Measurements from ENCODE around the gene WDR33. TPM values are rescaled to one million over a fixed set of nuclear protein-coding genes. Genes with fewer than 3 reads are reported as not detected.

WDR33 gene
- total and polyA plus RNA-seq, 10 of the 15 experiments (the other 5 are each of a cell fraction or from before 2014, with no cell fraction given): 29.2 to 73.8 (median 45.6) TPM

DNA sequence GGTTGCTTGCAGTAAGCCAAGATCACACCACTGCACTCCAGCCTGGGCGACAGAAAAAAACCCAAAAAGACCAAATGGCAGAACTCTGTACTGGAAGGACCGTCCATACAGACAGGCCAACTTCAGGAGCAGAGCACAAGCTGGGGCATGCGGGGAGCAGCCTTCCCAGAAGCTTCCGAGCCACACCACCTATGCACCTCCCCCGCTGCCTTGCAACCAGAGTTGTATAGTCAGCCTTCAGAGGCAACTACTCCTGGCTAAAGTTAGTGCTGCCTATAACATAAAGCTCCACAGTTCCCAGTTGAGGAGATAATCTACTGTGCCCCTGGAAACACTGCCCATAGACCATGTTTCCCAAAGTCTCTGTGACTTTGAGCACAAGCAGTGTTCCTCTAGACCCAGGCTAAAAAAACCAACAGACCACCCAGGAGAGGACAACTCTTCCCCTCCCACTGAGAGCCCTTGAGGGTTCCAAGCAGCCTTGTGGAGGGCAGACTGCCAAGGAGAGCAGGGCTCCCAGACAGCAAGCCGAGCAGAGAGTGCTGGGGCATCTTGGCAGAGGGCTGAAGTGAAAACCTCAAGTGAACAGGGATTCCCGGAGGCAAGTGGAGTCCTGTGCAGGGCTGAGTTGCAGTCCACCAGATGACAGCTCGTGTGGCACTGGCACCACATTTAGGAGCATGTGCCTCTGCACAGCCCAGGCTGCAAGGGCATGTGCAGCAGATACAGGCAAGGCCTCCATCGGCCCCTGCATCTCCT lies 102.9 kb downstream of the WDR33 start:
- no peaks in the 10 kb centered on the region for H3K9me3 ChIP-seq (replicated peaks; ENCODE audit: control insufficient read depth, insufficient read depth, low read length)
- RAD21 ChIA-PET (ENCODE audit: unreplicated experiment): no interaction called here
- H2AFZ ChIP-seq (ENCODE audit: control insufficient read depth, low read depth, low read length): no peak overlapping the region
- TF ChIP-seq PML (IDR thresholded peaks at IDR 0.05; ENCODE audit: low read length) (no peak), HDGF (IDR thresholded peaks at IDR 0.05) (no peak), POLR2A (IDR thresholded peaks at IDR 0.05; ENCODE audit: low read depth, low read length) (peak; percentile 35; the same call in 1 of the 2 replicates)
- no peak for DNase-seq (ENCODE audit: low read depth, low spot score)
- no peak for ATAC-seq
- no peak overlapping the region for H3K9ac ChIP-seq (ENCODE audit: control insufficient read depth, insufficient read depth, low read length)
- peaks cover 9% of the 10 kb centered on the region for H3K79me2 ChIP-seq (ENCODE audit: control insufficient read depth, insufficient read depth, low read length)
- in situ Hi-C loops (cut with MboI) (no loop called here), intact Hi-C loops (cut with micrococcal nuclease; ENCODE audit: unreplicated experiment) (no loop called here)
- no TSS peak for BruUV-seq (replicated peaks)
- H3K36me3 ChIP-seq (ENCODE audit: control insufficient read depth in 2 of 2, insufficient read depth in 2 of 2, low read length in 1 of 2): peaks cover 13 to 18% of the 10 kb centered on the region in 2 experiments; a peak in 3 of 4 replicates
- POLR2A ChIA-PET: no interaction called here
- no peak overlapping the region for H3K4me3 ChIP-seq
- H3K27ac ChIP-seq (ENCODE audit: control insufficient read depth, insufficient read depth): no peak overlapping the region
- CTCF ChIA-PET: no interaction called here
- no peak overlapping the region for H3K4me2 ChIP-seq (ENCODE audit: control insufficient read depth, insufficient read depth)
- H3K27me3 ChIP-seq (replicated peaks in 1 of 2; ENCODE audit: control insufficient read depth in 2 of 2, insufficient read depth in 2 of 2, low read length in 1 of 2): no peaks in the 10 kb centered on the region
- H3K4me1 ChIP-seq (ENCODE audit: control insufficient read depth, insufficient read depth, low read length): peaks cover 2% of the 10 kb centered on the region
- H4K20me1 ChIP-seq (ENCODE audit: control insufficient read depth, insufficient read depth): no peaks in the 10 kb centered on the region
- no peak for FAIRE-seq
- WGBS (ENCODE audit: insufficient coverage, insufficient replicate concordance, low lambda C conversion rate, missing lambda C conversion rate): 96% methylated on average over 9 of the region's 9 CpGs
- SMC1A ChIA-PET (ENCODE audit: uncharacterized antibody, unreplicated experiment): no interaction called here

GRCh38 chr2:127706215-127706990 lies 104.6 kb downstream of the WDR33 start:
- DNase-seq (ENCODE audit: low read depth, low spot score) (no peak), ATAC-seq (no peak), FAIRE-seq (no peak)
- POLR2A ChIA-PET: interaction anchor here (0.6 to 2.3 kb wide), 3 partner anchors 99 to 125 kb away, joined by 4 to 8 read pairs (median 5); no protein-coding TSS in a partner anchor
- Histone ChIP-seq H3K36me3 (ENCODE audit: control insufficient read depth in 2 of 2, insufficient read depth in 2 of 2, low read length in 1 of 2) (peaks cover 13 to 18% of the 10 kb centered on the region in 2 experiments; a peak in 3 of 4 replicates), H3K9ac (ENCODE audit: control insufficient read depth, insufficient read depth, low read length) (no peak overlapping the region), H3K4me1 (ENCODE audit: control insufficient read depth, insufficient read depth, low read length) (peaks cover 3% of the 10 kb centered on the region), H3K9me3 (replicated peaks; ENCODE audit: control insufficient read depth, insufficient read depth, low read length) (no peaks in the 10 kb centered on the region), H2AFZ (ENCODE audit: control insufficient read depth, low read depth, low read length) (no peak overlapping the region), H3K27me3 (replicated peaks in 1 of 2; ENCODE audit: control insufficient read depth in 2 of 2, insufficient read depth in 2 of 2, low read length in 1 of 2) (no peaks in the 10 kb centered on the region), H3K79me2 (ENCODE audit: control insufficient read depth, insufficient read depth, low read length) (peaks cover 21% of the 10 kb centered on the region), H3K4me3 (no peak overlapping the region), H3K4me2 (ENCODE audit: control insufficient read depth, insufficient read depth) (no peak overlapping the region), H4K20me1 (ENCODE audit: control insufficient read depth, insufficient read depth) (no peaks in the 10 kb centered on the region), H3K27ac (ENCODE audit: control insufficient read depth, insufficient read depth) (no peak overlapping the region)
- RAD21 ChIA-PET (ENCODE audit: unreplicated experiment): interaction anchor here (1.1 kb wide), 1 partner anchor 52 kb away, joined by 5 read pairs; no protein-coding TSS in a partner anchor
- intact Hi-C loops (cut with micrococcal nuclease; ENCODE audit: unreplicated experiment) (no loop called here), in situ Hi-C loops (cut with MboI) (no loop called here)
- BruUV-seq (replicated peaks): no TSS peak
- CTCF ChIA-PET: interaction anchor here (3.3 kb wide), 1 partner anchor 8 kb away, joined by 9 read pairs; no protein-coding TSS in a partner anchor
- 95% methylated on average over 14 of the region's 14 CpGs for WGBS (ENCODE audit: insufficient coverage, insufficient replicate concordance, low lambda C conversion rate, missing lambda C conversion rate)
- SMC1A ChIA-PET (ENCODE audit: uncharacterized antibody, unreplicated experiment): interaction anchor here (1.8 kb wide), 1 partner anchor 15 kb away, joined by 5 read pairs; no protein-coding TSS in a partner anchor
- TF ChIP-seq SUZ12 (IDR thresholded peaks at IDR 0.05; ENCODE audit: unreplicated experiment) (no peak), HDAC2 (IDR thresholded peaks at IDR 0.05) (no peak), KDM1A (IDR thresholded peaks at IDR 0.05; ENCODE audit: borderline replicate concordance) (no peak), NR2C2 (IDR thresholded peaks at IDR 0.05; ENCODE audit: borderline replicate concordance, control insufficient read depth, insufficient read length, low read depth) (no peak)
- TF ChIP-seq, protein P1, sequence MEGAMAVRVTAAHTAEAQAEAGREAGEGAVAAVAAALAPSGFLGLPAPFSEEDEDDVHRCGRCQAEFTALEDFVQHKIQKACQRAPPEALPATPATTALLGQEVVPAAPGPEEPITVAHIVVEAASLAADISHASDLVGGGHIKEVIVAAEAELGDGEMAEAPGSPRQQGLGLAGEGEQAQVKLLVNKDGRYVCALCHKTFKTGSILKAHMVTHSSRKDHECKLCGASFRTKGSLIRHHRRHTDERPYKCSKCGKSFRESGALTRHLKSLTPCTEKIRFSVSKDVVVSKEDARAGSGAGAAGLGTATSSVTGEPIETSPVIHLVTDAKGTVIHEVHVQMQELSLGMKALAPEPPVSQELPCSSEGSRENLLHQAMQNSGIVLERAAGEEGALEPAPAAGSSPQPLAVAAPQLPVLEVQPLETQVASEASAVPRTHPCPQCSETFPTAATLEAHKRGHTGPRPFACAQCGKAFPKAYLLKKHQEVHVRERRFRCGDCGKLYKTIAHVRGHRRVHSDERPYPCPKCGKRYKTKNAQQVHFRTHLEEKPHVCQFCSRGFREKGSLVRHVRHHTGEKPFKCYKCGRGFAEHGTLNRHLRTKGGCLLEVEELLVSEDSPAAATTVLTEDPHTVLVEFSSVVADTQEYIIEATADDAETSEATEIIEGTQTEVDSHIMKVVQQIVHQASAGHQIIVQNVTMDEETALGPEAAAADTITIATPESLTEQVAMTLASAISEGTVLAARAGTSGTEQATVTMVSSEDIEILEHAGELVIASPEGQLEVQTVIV (IDR thresholded peaks at IDR 0.05; ENCODE audit: borderline replicate concordance, partially characterized antibody): no peak
- TF ChIP-seq, protein P2, sequence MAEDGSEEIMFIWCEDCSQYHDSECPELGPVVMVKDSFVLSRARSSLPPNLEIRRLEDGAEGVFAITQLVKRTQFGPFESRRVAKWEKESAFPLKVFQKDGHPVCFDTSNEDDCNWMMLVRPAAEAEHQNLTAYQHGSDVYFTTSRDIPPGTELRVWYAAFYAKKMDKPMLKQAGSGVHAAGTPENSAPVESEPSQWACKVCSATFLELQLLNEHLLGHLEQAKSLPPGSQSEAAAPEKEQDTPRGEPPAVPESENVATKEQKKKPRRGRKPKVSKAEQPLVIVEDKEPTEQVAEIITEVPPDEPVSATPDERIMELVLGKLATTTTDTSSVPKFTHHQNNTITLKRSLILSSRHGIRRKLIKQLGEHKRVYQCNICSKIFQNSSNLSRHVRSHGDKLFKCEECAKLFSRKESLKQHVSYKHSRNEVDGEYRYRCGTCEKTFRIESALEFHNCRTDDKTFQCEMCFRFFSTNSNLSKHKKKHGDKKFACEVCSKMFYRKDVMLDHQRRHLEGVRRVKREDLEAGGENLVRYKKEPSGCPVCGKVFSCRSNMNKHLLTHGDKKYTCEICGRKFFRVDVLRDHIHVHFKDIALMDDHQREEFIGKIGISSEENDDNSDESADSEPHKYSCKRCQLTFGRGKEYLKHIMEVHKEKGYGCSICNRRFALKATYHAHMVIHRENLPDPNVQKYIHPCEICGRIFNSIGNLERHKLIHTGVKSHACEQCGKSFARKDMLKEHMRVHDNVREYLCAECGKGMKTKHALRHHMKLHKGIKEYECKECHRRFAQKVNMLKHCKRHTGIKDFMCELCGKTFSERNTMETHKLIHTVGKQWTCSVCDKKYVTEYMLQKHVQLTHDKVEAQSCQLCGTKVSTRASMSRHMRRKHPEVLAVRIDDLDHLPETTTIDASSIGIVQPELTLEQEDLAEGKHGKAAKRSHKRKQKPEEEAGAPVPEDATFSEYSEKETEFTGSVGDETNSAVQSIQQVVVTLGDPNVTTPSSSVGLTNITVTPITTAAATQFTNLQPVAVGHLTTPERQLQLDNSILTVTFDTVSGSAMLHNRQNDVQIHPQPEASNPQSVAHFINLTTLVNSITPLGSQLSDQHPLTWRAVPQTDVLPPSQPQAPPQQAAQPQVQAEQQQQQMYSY (CRISPR knock-in tag; IDR thresholded peaks at IDR 0.05): no peak
